HepG2 (cell line): ENCODE results near the gene SOST. TPM values are rescaled to one million over a fixed set of nuclear protein-coding genes. Genes with fewer than 3 reads are reported as not detected.

Source experiments
- ATAC-seq: fragments of 200-7000 bp; cut with Tn5 transposase; 3 replicates; pipeline ENCODE4 v1.9.1; 2020; ENCODE audit warnings: mild to moderate bottlenecking, moderate library complexity
- BruUV-seq: library from RNA; stranded (reverse); fragments of 400-500 nt; replicated peaks from 2 replicates; lab custom pipeline; 2021; lab: Mats Ljungman, UMichigan
- CTCF ChIA-PET: fragments of 300-600 bp; formaldehyde crosslinking; extraction: SDS; loops from one replicate; lab custom pipeline; 2021; ENCODE audit warnings: low total read pairs, inconsistent platforms, low intra/inter-chr PET ratio; lab: Yijun Ruan, JAX
- POLR2A ChIA-PET: fragments of 350-600 bp; sonication (Branson Sonifier 250); formaldehyde crosslinking; loops from one replicate; lab custom pipeline; 2020; ENCODE audit warnings: antibody characterized with exemption, inconsistent platforms; lab: Yijun Ruan, JAX
- DNase-seq: peaks from one replicate; pipeline ENCODE4 v3.0.0-alpha.2; 2015; ENCODE audit warnings: low spot score
- FAIRE-seq: peaks from 3 replicates; lab custom pipeline; 2011; peaks lifted over from hg19 to GRCh38; lab: Jason Lieb, UNC
- H2AFZ ChIP-seq: one replicate; pipeline ENCODE4 v1.6.1; 2011; ENCODE audit warnings: low read length, inconsistent platforms
- H3K27ac ChIP-seq: fragments of 300-600 bp; 3 replicates; pipeline ENCODE4 v1.8.0; 2011; ENCODE audit warnings: mixed run types, mild to moderate bottlenecking, mixed read lengths, low read length, inconsistent platforms; ENCODE audit not compliant: insufficient read depth; ENCODE audit errors: extremely low read length
- H3K27me3 ChIP-seq, 2 experiments: fragments of 200-600 bp in 1 of 2; 2 replicates in 1 of 2; 3 replicates in 1 of 2; pipeline versions ENCODE4 v1.6.0 to v1.8.0; 2011; ENCODE audit warnings: low read length in 2 of 2, mild to moderate bottlenecking in 2 of 2, moderate library complexity in 2 of 2, inconsistent platforms in 1 of 2; ENCODE audit not compliant: insufficient read depth in 2 of 2, control insufficient read depth in 1 of 2
- H3K36me3 ChIP-seq, 2 experiments: fragments of 200-600 bp in 1 of 2; replicated peaks in 1 of 2; 2 replicates in 1 of 2; 3 replicates in 1 of 2; pipeline versions ENCODE4 v1.5.1 to v1.8.0; 2011; ENCODE audit warnings: low read length in 2 of 2, inconsistent platforms in 1 of 2; ENCODE audit not compliant: insufficient read depth in 2 of 2, control insufficient read depth in 1 of 2
- H3K4me1 ChIP-seq: 2 replicates; pipeline ENCODE4 v1.5.1; 2012; ENCODE audit warnings: low read length, inconsistent platforms; ENCODE audit not compliant: insufficient read depth
- H3K4me2 ChIP-seq: 2 replicates; pipeline ENCODE4 v1.6.0; 2011; ENCODE audit warnings: low read depth, low read length, inconsistent platforms
- H3K4me3 ChIP-seq, 3 experiments: fragments of 200-600 bp in 1 of 3; sonication (generic), shearing (Covaris generic) in 1 of 3; replicated peaks in 1 of 3; 2 replicates each; pipeline ENCODE4 v1.5.1; 2011 to 2016; ENCODE audit warnings: low read length in 3 of 3, inconsistent platforms in 2 of 3, low read depth in 2 of 3, mild to moderate bottlenecking in 2 of 3, control low read depth in 1 of 3, mixed read lengths in 1 of 3; ENCODE audit not compliant: insufficient read depth in 1 of 3
- H3K79me2 ChIP-seq: one replicate; pipeline ENCODE4 v1.6.1; 2011; ENCODE audit warnings: low read length, inconsistent platforms; ENCODE audit not compliant: insufficient read depth
- H3K9ac ChIP-seq: 2 replicates; pipeline ENCODE4 v1.6.0; 2011; ENCODE audit warnings: mild to moderate bottlenecking, low read depth, low read length, inconsistent platforms; ENCODE audit not compliant: insufficient read depth
- H3K9me3 ChIP-seq: 2 replicates; pipeline ENCODE4 v1.5.1; 2012; ENCODE audit warnings: mild to moderate bottlenecking, low read length
- H4K20me1 ChIP-seq: 2 replicates; pipeline ENCODE4 v1.6.0; 2011; ENCODE audit warnings: inconsistent platforms, mild to moderate bottlenecking, low read length, moderate library complexity; ENCODE audit not compliant: insufficient read depth
- CAMTA2 ChIP-seq: sonication (generic); formaldehyde crosslinking; IDR thresholded peaks from 2 replicates; pipeline ENCODE4 v1.4.0; 2020; ENCODE audit warnings: mild to moderate bottlenecking, missing genetic modification reagents, borderline replicate concordance
- ESRRA ChIP-seq: sonication (generic); formaldehyde crosslinking; IDR thresholded peaks from 2 replicates; pipeline ENCODE4 v1.5.1; 2020; ENCODE audit warnings: mild to moderate bottlenecking, low read depth, missing genetic modification reagents
- ONECUT2 ChIP-seq: sonication (generic); formaldehyde crosslinking; IDR thresholded peaks from 2 replicates; pipeline ENCODE4 v1.4.0; 2020; ENCODE audit warnings: missing genetic modification reagents
- SNAPC2 ChIP-seq: sonication (generic); formaldehyde crosslinking; IDR thresholded peaks from 2 replicates; pipeline ENCODE4 v1.8.1; 2022; ENCODE audit warnings: mild to moderate bottlenecking, missing genetic modification reagents
- WGBS: methylation state at CpG from one replicate; pipeline ENCODE4 v1.1.6; 2017; ENCODE audit warnings: low lambda C conversion rate; 5-methylcytosine and 5-hydroxymethylcytosine counted together
- in situ Hi-C: cut with HindIII; loops from 2 replicates; pipeline ENCODE4 v1.10.0; 2017; ENCODE audit warnings: low pct_unique_long_range_greater_than_20kb; ENCODE audit not compliant: extremely low pct_ligation_motif_present
- intact Hi-C: fragments of 100-400 bp; cut with micrococcal nuclease; formaldehyde crosslinking; loops from one replicate; pipeline ENCODE4 v1.10.0; 2022; ENCODE audit not compliant: unreplicated experiment
- polyA plus RNA-seq, 8 experiments: library from polyadenylated mRNA; depleted of rRNA in 3 of 8; stranded (reverse) in 7 of 8; unstranded in 1 of 8; fragments of >200 nt; fragmentation: Illumina TruSeq in 4 of 8; extraction: Trizol in 4 of 8; gene quantifications; 2 replicates each; pipeline versions ENCODE4 v1.2.1 to v1.2.3, GENCODE V29; 2011 to 2016; ENCODE audit warnings: low read depth in 4 of 8, missing spikeins in 1 of 8, mixed read lengths in 1 of 8; ENCODE audit not compliant: insufficient read depth in 1 of 8
- total RNA-seq, 5 experiments: library from RNA; depleted of rRNA; stranded (reverse); fragments of >200 nt; fragmentation: Illumina TruSeq; extraction: Trizol; gene quantifications; 2 replicates each; pipeline ENCODE4 v1.2.3, GENCODE V29; 2016; ENCODE audit warnings: low read depth in 1 of 5
- TF ChIP-seq, protein P1 (sequence below): sonication (generic); formaldehyde crosslinking; IDR thresholded peaks from 2 replicates; pipeline ENCODE4 v1.4.0; 2020; ENCODE audit warnings: missing genetic modification reagents
- TF ChIP-seq, protein P2 (sequence below): sonication (generic); formaldehyde crosslinking; IDR thresholded peaks from 2 replicates; pipeline ENCODE4 v1.5.1; 2020; ENCODE audit warnings: missing genetic modification reagents, mild to moderate bottlenecking, borderline replicate concordance
- TF ChIP-seq, protein P3 (sequence below): sonication (generic); formaldehyde crosslinking; IDR thresholded peaks from 2 replicates; pipeline ENCODE4 v1.4.0; 2020; ENCODE audit warnings: low read depth, mild to moderate bottlenecking, missing genetic modification reagents
- TF ChIP-seq, protein P4 (sequence below): sonication (generic); formaldehyde crosslinking; IDR thresholded peaks from 2 replicates; pipeline ENCODE4 v1.9.0; 2021; ENCODE audit warnings: missing genetic modification reagents, borderline replicate concordance
- TF ChIP-seq, protein P5 (sequence below): sonication (generic); formaldehyde crosslinking; IDR thresholded peaks from 2 replicates; pipeline ENCODE4 v1.5.0; 2020; ENCODE audit warnings: mild to moderate bottlenecking, missing genetic modification reagents, borderline replicate concordance

The SOST gene
- total and polyA plus RNA-seq, 2 of the 13 experiments (the other 11 are each of a cell fraction or from before 2014, with no cell fraction given): not detected

DNA sequence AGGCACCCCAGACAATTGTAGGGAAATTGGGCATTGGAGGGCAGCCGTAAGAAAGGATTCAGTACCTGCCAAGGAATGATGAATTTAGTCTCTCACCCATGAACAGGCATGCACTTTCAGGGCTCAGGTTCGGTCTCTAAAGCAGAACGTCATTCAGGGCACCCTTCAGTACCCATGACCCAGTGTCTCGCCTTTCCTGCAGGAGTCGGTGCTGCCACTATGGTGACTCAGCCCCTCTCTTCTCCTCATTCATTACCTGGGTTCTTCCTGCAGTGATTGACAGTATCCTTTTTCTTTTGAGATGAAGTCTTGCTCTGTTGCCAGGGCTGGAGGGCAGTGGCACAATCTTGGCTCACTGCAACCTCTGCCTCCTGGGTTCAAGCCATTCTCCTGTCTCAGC lies 8.4 kb downstream of the SOST start:
- H3K9ac ChIP-seq: no peak overlapping the region
- H3K4me3 ChIP-seq: no peak overlapping the region
- FAIRE-seq (no peak), DNase-seq (no peak), ATAC-seq (no peak)
- no peaks in the 10 kb centered on the region for H4K20me1 ChIP-seq
- 21% methylated on average over 5 of the region's 5 CpGs for WGBS
- H3K79me2 ChIP-seq: no peaks in the 10 kb centered on the region
- no peaks in the 10 kb centered on the region for H3K9me3 ChIP-seq
- no peak overlapping the region for H3K4me2 ChIP-seq
- POLR2A ChIA-PET: no interaction called here
- BruUV-seq: no TSS peak
- H2AFZ ChIP-seq: no peak overlapping the region
- peaks cover 10 to 67% of the 10 kb centered on the region in 2 experiments for H3K27me3 ChIP-seq
- H3K36me3 ChIP-seq: no peaks in the 10 kb centered on the region
- no peak overlapping the region for H3K27ac ChIP-seq
- peaks cover 12% of the 10 kb centered on the region for H3K4me1 ChIP-seq
- CTCF ChIA-PET: no interaction called here
- intact Hi-C loops: no loop called here
- in situ Hi-C loops: no loop called here
- TF ChIP-seq, protein P1, sequence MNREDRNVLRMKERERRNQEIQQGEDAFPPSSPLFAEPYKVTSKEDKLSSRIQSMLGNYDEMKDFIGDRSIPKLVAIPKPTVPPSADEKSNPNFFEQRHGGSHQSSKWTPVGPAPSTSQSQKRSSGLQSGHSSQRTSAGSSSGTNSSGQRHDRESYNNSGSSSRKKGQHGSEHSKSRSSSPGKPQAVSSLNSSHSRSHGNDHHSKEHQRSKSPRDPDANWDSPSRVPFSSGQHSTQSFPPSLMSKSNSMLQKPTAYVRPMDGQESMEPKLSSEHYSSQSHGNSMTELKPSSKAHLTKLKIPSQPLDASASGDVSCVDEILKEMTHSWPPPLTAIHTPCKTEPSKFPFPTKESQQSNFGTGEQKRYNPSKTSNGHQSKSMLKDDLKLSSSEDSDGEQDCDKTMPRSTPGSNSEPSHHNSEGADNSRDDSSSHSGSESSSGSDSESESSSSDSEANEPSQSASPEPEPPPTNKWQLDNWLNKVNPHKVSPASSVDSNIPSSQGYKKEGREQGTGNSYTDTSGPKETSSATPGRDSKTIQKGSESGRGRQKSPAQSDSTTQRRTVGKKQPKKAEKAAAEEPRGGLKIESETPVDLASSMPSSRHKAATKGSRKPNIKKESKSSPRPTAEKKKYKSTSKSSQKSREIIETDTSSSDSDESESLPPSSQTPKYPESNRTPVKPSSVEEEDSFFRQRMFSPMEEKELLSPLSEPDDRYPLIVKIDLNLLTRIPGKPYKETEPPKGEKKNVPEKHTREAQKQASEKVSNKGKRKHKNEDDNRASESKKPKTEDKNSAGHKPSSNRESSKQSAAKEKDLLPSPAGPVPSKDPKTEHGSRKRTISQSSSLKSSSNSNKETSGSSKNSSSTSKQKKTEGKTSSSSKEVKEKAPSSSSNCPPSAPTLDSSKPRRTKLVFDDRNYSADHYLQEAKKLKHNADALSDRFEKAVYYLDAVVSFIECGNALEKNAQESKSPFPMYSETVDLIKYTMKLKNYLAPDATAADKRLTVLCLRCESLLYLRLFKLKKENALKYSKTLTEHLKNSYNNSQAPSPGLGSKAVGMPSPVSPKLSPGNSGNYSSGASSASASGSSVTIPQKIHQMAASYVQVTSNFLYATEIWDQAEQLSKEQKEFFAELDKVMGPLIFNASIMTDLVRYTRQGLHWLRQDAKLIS (CRISPR knock-in tag): no peak
- TF ChIP-seq, protein P2, sequence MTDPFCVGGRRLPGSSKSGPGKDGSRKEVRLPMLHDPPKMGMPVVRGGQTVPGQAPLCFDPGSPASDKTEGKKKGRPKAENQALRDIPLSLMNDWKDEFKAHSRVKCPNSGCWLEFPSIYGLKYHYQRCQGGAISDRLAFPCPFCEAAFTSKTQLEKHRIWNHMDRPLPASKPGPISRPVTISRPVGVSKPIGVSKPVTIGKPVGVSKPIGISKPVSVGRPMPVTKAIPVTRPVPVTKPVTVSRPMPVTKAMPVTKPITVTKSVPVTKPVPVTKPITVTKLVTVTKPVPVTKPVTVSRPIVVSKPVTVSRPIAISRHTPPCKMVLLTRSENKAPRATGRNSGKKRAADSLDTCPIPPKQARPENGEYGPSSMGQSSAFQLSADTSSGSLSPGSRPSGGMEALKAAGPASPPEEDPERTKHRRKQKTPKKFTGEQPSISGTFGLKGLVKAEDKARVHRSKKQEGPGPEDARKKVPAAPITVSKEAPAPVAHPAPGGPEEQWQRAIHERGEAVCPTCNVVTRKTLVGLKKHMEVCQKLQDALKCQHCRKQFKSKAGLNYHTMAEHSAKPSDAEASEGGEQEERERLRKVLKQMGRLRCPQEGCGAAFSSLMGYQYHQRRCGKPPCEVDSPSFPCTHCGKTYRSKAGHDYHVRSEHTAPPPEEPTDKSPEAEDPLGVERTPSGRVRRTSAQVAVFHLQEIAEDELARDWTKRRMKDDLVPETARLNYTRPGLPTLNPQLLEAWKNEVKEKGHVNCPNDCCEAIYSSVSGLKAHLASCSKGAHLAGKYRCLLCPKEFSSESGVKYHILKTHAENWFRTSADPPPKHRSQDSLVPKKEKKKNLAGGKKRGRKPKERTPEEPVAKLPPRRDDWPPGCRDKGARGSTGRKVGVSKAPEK: no peak
- TF ChIP-seq, protein P3, sequence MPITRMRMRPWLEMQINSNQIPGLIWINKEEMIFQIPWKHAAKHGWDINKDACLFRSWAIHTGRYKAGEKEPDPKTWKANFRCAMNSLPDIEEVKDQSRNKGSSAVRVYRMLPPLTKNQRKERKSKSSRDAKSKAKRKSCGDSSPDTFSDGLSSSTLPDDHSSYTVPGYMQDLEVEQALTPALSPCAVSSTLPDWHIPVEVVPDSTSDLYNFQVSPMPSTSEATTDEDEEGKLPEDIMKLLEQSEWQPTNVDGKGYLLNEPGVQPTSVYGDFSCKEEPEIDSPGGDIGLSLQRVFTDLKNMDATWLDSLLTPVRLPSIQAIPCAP (CRISPR knock-in tag): no peak
- TF ChIP-seq ESRRA (CRISPR knock-in tag) (no peak), CAMTA2 (CRISPR knock-in tag) (no peak), SNAPC2 (no peak), ONECUT2 (CRISPR knock-in tag) (no peak)
- TF ChIP-seq, protein P4, sequence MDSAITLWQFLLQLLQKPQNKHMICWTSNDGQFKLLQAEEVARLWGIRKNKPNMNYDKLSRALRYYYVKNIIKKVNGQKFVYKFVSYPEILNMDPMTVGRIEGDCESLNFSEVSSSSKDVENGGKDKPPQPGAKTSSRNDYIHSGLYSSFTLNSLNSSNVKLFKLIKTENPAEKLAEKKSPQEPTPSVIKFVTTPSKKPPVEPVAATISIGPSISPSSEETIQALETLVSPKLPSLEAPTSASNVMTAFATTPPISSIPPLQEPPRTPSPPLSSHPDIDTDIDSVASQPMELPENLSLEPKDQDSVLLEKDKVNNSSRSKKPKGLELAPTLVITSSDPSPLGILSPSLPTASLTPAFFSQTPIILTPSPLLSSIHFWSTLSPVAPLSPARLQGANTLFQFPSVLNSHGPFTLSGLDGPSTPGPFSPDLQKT: no peak
- TF ChIP-seq, protein P5, sequence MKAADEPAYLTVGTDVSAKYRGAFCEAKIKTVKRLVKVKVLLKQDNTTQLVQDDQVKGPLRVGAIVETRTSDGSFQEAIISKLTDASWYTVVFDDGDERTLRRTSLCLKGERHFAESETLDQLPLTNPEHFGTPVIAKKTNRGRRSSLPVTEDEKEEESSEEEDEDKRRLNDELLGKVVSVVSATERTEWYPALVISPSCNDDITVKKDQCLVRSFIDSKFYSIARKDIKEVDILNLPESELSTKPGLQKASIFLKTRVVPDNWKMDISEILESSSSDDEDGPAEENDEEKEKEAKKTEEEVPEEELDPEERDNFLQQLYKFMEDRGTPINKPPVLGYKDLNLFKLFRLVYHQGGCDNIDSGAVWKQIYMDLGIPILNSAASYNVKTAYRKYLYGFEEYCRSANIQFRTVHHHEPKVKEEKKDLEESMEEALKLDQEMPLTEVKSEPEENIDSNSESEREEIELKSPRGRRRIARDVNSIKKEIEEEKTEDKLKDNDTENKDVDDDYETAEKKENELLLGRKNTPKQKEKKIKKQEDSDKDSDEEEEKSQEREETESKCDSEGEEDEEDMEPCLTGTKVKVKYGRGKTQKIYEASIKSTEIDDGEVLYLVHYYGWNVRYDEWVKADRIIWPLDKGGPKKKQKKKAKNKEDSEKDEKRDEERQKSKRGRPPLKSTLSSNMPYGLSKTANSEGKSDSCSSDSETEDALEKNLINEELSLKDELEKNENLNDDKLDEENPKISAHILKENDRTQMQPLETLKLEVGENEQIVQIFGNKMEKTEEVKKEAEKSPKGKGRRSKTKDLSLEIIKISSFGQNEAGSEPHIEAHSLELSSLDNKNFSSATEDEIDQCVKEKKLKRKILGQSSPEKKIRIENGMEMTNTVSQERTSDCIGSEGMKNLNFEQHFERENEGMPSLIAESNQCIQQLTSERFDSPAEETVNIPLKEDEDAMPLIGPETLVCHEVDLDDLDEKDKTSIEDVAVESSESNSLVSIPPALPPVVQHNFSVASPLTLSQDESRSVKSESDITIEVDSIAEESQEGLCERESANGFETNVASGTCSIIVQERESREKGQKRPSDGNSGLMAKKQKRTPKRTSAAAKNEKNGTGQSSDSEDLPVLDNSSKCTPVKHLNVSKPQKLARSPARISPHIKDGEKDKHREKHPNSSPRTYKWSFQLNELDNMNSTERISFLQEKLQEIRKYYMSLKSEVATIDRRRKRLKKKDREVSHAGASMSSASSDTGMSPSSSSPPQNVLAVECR (CRISPR knock-in tag): no peak
